ENCODE results near the gene METTL23. TPM values are rescaled to one million over a fixed set of nuclear protein-coding genes. Genes with fewer than 3 reads are reported as not detected.
"Not testable (repeated sequence)": the region's sequence is repeated elsewhere in the genome, so short reads cannot be mapped to it uniquely, and the experiment has no call there.

Gene METTL23
- total RNA-seq, 1 donor, result 26.3 TPM

DNA sequence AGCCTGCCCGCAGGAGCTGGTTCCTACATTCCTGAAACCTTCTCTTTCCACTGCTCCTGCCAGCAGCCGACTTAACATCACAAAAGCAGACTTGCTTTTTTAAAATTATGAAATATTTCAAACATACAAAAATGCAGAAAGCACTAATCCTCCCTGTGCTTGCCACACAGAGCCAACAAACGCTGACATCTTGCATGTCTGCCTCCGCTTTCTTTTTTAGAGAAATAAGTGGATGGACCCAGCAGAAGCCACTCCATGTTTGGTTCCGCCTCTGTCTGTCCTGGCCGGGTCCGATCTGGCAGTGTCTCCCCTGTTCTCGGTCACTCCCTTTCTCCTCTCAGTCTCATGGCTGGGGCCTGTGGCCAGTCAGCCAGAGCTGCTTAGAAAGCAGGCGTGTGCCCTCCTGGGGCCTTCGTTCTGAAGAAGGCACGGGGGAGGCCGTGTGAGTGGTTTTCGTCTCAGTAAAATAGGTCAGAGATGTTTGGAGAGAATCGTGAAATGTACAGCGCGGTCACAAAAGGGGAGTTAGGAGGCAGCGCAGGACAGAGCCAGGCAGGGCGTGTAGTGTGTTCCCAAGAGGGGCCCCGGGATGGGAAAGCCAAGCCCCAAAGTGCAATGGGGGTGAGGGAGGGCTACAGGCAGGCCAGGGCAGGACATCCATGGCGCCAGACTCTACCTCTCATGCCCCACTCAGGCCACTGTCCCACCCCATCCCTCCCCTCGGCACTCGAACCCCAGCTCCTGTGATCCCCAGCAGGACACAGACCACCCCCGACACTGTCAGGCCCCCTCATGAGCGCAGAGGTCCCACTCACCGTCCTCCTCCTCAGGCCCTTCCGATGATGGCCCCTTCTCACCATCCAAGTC is 39.1 kb upstream of the METTL23 start:
- peaks cover 5% of the 10 kb centered on the region for H3K4me1 ChIP-seq (ENCODE audit: insufficient read depth, low read length)
- H3K9me3 ChIP-seq (ENCODE audit: low read depth, low read length), result no peaks in the 10 kb centered on the region
- H3K4me3 ChIP-seq (ENCODE audit: low read length), result no peak overlapping the region
- H3K27me3 ChIP-seq (ENCODE audit: insufficient read depth, low read length), result no peaks in the 10 kb centered on the region

DNA sequence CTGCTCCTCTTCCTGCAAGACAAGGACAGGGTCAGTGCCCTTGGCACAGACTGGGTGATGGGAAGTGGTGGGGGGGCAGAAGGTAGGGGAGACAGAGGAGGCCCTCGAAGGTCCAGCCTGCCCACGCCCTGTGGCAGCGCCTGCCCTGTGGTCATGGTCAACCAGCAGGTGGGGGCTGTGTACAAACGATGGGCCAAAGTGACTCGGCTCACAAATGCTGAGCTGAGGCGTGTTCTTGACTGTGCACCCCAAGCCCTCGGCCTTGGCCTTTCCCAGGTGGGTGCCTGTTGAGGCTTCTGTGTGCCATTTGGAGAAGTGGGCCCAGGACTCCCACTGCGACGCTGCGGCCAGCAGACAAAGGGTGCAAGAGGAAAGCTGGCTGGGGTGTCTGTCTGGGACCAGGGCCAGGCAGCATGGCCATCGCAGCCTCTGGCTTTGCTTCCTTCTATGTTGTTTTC is 38.4 kb upstream of the METTL23 start:
- H3K4me3 ChIP-seq (ENCODE audit: low read length), result no peak overlapping the region
- no peaks in the 10 kb centered on the region for H3K27me3 ChIP-seq (ENCODE audit: insufficient read depth, low read length)
- H3K4me1 ChIP-seq (ENCODE audit: insufficient read depth, low read length), result no peaks in the 10 kb centered on the region
- no peaks in the 10 kb centered on the region for H3K9me3 ChIP-seq (ENCODE audit: low read depth, low read length)

- no peaks in the 10 kb centered on the region for H3K27me3 ChIP-seq (ENCODE audit: insufficient read depth, low read length)
- H3K9me3 ChIP-seq (ENCODE audit: low read depth, low read length), result no peaks in the 10 kb centered on the region
- no peaks in the 10 kb centered on the region for H3K4me1 ChIP-seq (ENCODE audit: insufficient read depth, low read length)
- H3K4me3 ChIP-seq (ENCODE audit: low read length), result no peak overlapping the region
Observed at GRCh38 chr17:76689859-76690258, 36.8 kb upstream of the METTL23 start.

DNA sequence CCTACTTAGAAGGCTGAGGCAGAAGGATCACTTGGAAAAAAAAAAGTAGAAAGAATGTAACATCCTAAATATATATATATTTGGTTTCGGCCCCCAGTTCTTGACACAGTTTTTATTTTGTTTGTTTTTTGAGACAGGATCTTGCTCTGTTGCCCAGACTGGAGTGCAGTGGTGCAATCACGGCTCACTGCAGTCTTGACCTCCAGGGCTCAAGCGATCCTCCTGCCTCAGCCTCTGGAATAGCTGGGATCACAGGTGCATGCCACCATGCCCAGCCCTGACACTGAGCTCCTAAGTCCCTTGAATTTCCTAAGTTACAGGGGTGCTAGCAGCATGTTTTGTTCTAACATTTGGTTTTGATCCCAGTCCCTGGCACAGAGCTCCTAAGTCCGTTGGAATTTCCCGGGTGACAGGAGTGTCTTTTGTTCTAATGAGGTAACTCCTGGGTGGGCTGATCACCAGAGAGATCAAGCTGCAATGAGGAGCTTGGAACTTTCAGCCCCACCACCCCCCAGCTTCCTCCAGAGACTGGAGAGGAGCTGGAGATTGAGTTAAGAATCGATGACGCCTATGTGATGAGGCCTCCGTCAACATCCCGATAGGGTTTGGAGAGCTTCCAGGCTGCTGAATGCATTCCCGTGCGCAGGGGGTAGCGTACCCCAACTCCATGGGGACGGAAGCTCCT is 35.9 kb upstream of the METTL23 start:
- no peak overlapping the region for H3K4me3 ChIP-seq (ENCODE audit: low read length)
- no peaks in the 10 kb centered on the region for H3K9me3 ChIP-seq (ENCODE audit: low read depth, low read length)
- H3K4me1 ChIP-seq (ENCODE audit: insufficient read depth, low read length), result no peaks in the 10 kb centered on the region
- no peaks in the 10 kb centered on the region for H3K27me3 ChIP-seq (ENCODE audit: insufficient read depth, low read length)

DNA sequence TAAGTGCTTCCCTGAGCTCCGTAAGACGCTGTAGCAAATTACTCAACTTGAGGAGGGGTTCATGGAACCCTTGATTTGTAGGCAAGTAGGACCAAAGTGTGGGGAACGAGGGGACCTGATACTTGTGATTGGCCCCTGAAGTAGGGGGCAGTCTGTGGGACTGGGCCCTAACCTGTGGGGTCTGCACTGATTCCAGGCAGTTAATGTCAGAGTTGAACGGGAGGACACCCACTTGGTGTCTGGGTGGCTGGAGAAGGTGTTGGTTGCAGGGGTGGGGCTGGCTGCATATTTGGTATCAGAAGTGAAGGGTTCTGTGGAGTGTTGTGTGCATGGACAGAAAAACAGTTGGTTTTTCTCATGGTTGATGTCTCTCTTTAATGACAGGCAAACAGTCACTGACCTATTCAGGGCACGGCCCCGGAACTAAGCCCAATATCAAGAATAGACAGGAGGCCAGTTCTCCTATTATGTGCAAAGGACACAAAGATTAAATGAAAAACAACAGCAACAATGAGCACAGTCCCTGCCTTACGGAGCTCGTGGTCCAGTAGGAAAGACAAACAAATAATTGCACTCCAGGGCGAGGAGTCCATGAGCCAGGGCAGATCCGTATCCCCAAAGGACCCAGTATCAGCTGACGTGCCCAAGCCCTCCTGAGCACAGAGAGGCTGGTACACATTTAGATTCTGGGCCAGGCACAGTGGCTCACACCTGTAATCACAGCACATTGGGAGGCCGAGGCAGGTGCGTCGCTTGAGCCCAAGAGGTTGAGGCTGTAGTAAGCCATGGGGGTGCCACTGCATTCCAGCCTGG is 35.1 kb upstream of the METTL23 start:
- Histone ChIP-seq H3K9me3 (ENCODE audit: low read depth, low read length) (no peaks in the 10 kb centered on the region), H3K27me3 (ENCODE audit: insufficient read depth, low read length) (no peaks in the 10 kb centered on the region), H3K4me1 (ENCODE audit: insufficient read depth, low read length) (no peaks in the 10 kb centered on the region), H3K4me3 (ENCODE audit: low read length) (no peak overlapping the region)

GRCh38 chr17:76695059-76695831 is 31.4 kb upstream of the METTL23 start:
- Histone ChIP-seq H3K27me3 (ENCODE audit: insufficient read depth, low read length) (no peaks in the 10 kb centered on the region), H3K9me3 (ENCODE audit: low read depth, low read length) (no peaks in the 10 kb centered on the region), H3K4me1 (ENCODE audit: insufficient read depth, low read length) (no peaks in the 10 kb centered on the region), H3K4me3 (ENCODE audit: low read length) (no peak overlapping the region)

- H3K27me3 ChIP-seq (ENCODE audit: insufficient read depth, low read length), result no peaks in the 10 kb centered on the region
- H3K9me3 ChIP-seq (ENCODE audit: low read depth, low read length), result no peaks in the 10 kb centered on the region
- H3K4me3 ChIP-seq (ENCODE audit: low read length), result no peak overlapping the region
- H3K4me1 ChIP-seq (ENCODE audit: insufficient read depth, low read length), result no peaks in the 10 kb centered on the region
Observed at GRCh38 chr17:76696763-76697701, 29.6 kb upstream of the METTL23 start.

GRCh38 chr17:76697702-76698465 is 28.8 kb upstream of the METTL23 start:
- Histone ChIP-seq H3K27me3 (ENCODE audit: insufficient read depth, low read length) (no peaks in the 10 kb centered on the region), H3K4me3 (ENCODE audit: low read length) (no peak overlapping the region), H3K9me3 (ENCODE audit: low read depth, low read length) (no peaks in the 10 kb centered on the region), H3K4me1 (ENCODE audit: insufficient read depth, low read length) (no peaks in the 10 kb centered on the region)

- H3K9me3 ChIP-seq (ENCODE audit: low read depth, low read length); H3K4me1 ChIP-seq (ENCODE audit: insufficient read depth, low read length); H3K4me3 ChIP-seq (ENCODE audit: low read length); H3K27me3 ChIP-seq (ENCODE audit: insufficient read depth, low read length): not testable (repeated sequence)
Observed at GRCh38 chr17:76698466-76698977, 28.1 kb upstream of the METTL23 start.

- Histone ChIP-seq H3K27me3 (ENCODE audit: insufficient read depth, low read length) (no peaks in the 10 kb centered on the region), H3K4me3 (ENCODE audit: low read length) (no peak overlapping the region)
Observed at GRCh38 chr17:76700270-76700616, 26.4 kb upstream of the METTL23 start.

DNA sequence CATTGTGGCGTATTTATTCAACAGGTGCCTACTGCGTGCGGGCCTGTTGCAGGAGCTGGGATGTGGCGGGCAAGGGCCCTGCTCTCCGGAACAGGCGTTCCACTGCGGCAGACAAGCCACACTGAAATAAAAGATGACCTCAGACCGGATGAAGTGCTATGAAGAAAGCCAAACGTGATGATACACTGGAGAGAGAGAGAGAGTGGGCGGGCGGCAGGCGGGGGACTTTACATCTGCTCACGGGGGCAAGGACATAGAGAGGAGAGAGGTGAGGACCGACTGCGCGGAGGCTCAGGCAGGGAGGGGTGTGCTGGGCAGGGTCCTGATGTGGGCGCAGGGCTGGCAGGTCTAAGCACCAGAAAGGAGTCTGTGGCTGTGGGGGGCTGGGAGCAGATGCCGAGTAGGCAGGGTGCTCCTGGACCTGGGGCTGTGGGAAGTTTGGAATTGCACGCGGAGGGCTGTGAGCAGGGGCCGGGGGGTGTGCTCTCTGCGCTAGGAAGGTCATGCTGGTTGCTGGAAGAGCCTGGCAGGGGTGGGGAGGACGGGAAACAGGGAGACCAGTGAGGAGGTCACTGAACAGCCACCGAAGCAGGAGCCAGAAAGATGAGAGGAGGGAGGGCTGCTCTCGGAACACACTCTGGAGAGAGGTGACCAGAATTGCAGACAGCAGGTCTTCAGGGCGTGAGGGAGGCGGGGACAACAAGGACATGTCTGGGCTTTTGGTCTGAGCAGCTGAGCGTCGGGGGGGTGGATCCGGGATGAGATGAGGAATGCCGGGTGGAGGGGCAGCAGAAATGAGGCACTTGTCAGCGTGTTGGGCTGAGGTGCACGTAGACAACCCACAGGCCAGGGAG is 25.8 kb upstream of the METTL23 start:
- no peaks in the 10 kb centered on the region for H3K9me3 ChIP-seq (ENCODE audit: low read depth, low read length)
- no peak overlapping the region for H3K4me3 ChIP-seq (ENCODE audit: low read length)
- no peaks in the 10 kb centered on the region for H3K27me3 ChIP-seq (ENCODE audit: insufficient read depth, low read length)
- H3K4me1 ChIP-seq (ENCODE audit: insufficient read depth, low read length), result no peaks in the 10 kb centered on the region

More at GRCh38 chr17:76700270-76700616, 26.4 kb upstream of the METTL23 start:
- no peaks in the 10 kb centered on the region for H3K9me3 ChIP-seq (ENCODE audit: low read depth, low read length)
- no peaks in the 10 kb centered on the region for H3K4me1 ChIP-seq (ENCODE audit: insufficient read depth, low read length)

DNA sequence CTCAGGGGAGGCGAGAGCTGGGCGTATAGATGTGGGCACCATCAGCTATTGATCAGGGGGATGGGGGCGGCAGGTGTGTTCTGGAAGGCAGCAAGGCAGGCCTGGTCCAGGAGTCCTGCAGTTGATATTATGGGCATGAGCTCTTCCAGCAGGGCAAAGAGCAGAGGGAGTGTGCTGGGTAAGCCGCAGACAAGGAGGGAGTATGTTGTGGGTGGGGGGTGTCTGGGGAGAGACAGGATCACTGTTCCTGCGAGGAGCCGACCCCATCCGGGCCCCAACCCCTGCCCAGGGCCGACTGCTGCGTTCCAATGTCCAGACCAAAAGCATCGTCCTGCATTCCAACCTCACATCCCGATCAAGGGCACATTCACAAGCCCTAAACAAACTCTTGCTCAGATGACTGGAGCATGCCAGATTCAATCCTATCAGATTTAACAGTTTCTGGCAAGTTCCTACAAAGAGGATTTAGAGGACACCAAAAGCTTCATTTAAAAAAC is 25.1 kb upstream of the METTL23 start:
- no peak overlapping the region for H3K4me3 ChIP-seq (ENCODE audit: low read length)
- H3K27me3 ChIP-seq (ENCODE audit: insufficient read depth, low read length), result no peaks in the 10 kb centered on the region
- no peaks in the 10 kb centered on the region for H3K4me1 ChIP-seq (ENCODE audit: insufficient read depth, low read length)
- H3K9me3 ChIP-seq (ENCODE audit: low read depth, low read length), result no peaks in the 10 kb centered on the region
